Measurements from ENCODE around the gene LMNTD2.

The LMNTD2 gene

GRCh38 chr11:568306-569157, 8.0 kb upstream of the LMNTD2 start:
- DNase-seq (ENCODE audit: insufficient read length, low spot score) (peak; percentile 99), FAIRE-seq (no peak)
- peak; percentile 68; the same call in 1 of the 2 replicates for TF ChIP-seq POLR2A (IDR thresholded peaks at IDR 0.05; ENCODE audit: low read depth, low read length)

- DNase-seq (ENCODE audit: insufficient read length, low spot score) (no peak), FAIRE-seq (no peak)
- peak; percentile 27; the same call in 1 of the 2 replicates for TF ChIP-seq POLR2A (IDR thresholded peaks at IDR 0.05; ENCODE audit: low read depth, low read length)
Measured at GRCh38 chr11:567629-568292, 7.2 kb upstream of the LMNTD2 start.

- DNase-seq (ENCODE audit: insufficient read length, low spot score) (no peak), FAIRE-seq (no peak)
- no peak for TF ChIP-seq POLR2A (IDR thresholded peaks at IDR 0.05; ENCODE audit: low read depth, low read length)
Measured at GRCh38 chr11:567011-567628, 6.6 kb upstream of the LMNTD2 start.

- no peak for DNase-seq (ENCODE audit: insufficient read length, low spot score)
- TF ChIP-seq POLR2A (IDR thresholded peaks at IDR 0.05; ENCODE audit: low read depth, low read length) = peak; percentile 2; the same call in 1 of the 2 replicates
- no peak for FAIRE-seq
Measured at GRCh38 chr11:565921-566509, 5.5 kb upstream of the LMNTD2 start.

GRCh38 chr11:563812-564578, 3.5 kb upstream of the LMNTD2 start:
- TF ChIP-seq POLR2A (IDR thresholded peaks at IDR 0.05; ENCODE audit: low read depth, low read length) = peak; percentile 11; the same call in 1 of the 2 replicates
- DNase-seq (ENCODE audit: insufficient read length, low spot score) = no peak
- no peak for FAIRE-seq

- FAIRE-seq = no peak
- 0 out of 2 replicates have a peak, but pooled peaks have one; percentile 9 for TF ChIP-seq POLR2A (IDR thresholded peaks at IDR 0.05; ENCODE audit: low read depth, low read length)
- no peak for DNase-seq (ENCODE audit: insufficient read length, low spot score)
Measured at GRCh38 chr11:563066-563811, 2.7 kb upstream of the LMNTD2 start.

GRCh38 chr11:562046-562645, 1.6 kb upstream of the LMNTD2 start:
- FAIRE-seq (no peak), DNase-seq (ENCODE audit: insufficient read length, low spot score) (no peak)
- TF ChIP-seq POLR2A (IDR thresholded peaks at IDR 0.05; ENCODE audit: low read depth, low read length) = no peak

- FAIRE-seq (no peak), DNase-seq (ENCODE audit: insufficient read length, low spot score) (peak; percentile 93)
- peak; percentile 24; the same call in 1 of the 2 replicates for TF ChIP-seq POLR2A (IDR thresholded peaks at IDR 0.05; ENCODE audit: low read depth, low read length)
Measured at GRCh38 chr11:561148-562003, 838 bp upstream of the LMNTD2 start.

GRCh38 chr11:559712-560304, 730 bp downstream of the LMNTD2 start:
- no peak for TF ChIP-seq POLR2A (IDR thresholded peaks at IDR 0.05; ENCODE audit: low read depth, low read length)
- DNase-seq (ENCODE audit: insufficient read length, low spot score) (peak; percentile 66), FAIRE-seq (no peak)

- no peak for TF ChIP-seq POLR2A (IDR thresholded peaks at IDR 0.05; ENCODE audit: low read depth, low read length)
- FAIRE-seq (no peak), DNase-seq (ENCODE audit: insufficient read length, low spot score) (no peak)
Measured at GRCh38 chr11:559020-559620, 1.4 kb downstream of the LMNTD2 start.

GRCh38 chr11:558503-558902, 2.0 kb downstream of the LMNTD2 start:
- no peak for DNase-seq (ENCODE audit: insufficient read length, low spot score)
- TF ChIP-seq POLR2A (IDR thresholded peaks at IDR 0.05; ENCODE audit: low read depth, low read length) = no peak
- no peak for FAIRE-seq
